H1 (cell line): ENCODE measurements around the gene CTSC. TPM values are rescaled to one million over a fixed set of nuclear protein-coding genes. Genes with fewer than 3 reads are reported as not detected.

Source experiments
- CTCF ChIA-PET: fragments of 300-600 bp; sonication (Branson Sonifier 250); formaldehyde crosslinking; loops from one replicate; lab custom pipeline; 2021; ENCODE audit not compliant: partially characterized antibody; lab: Charles Lee
- POLR2A ChIA-PET: fragments of 300-600 bp; sonication (Branson Sonifier 250); formaldehyde crosslinking; loops from one replicate; lab custom pipeline; 2021; ENCODE audit warnings: inconsistent platforms; ENCODE audit not compliant: partially characterized antibody; lab: Charles Lee
- DNase-seq, 2 experiments: peaks; one replicate each; pipeline versions ENCODE4 v3.0.0 to v3.0.0-alpha.2; 2010 to 2022; ENCODE audit warnings: low spot score in 2 of 2, low read depth in 1 of 2, mixed read lengths in 1 of 2
- FAIRE-seq: peaks from 2 replicates; lab custom pipeline; 2011; peaks lifted over from hg19 to GRCh38; lab: Jason Lieb, UNC
- H2AFZ ChIP-seq: 2 replicates; pipeline ENCODE4 v1.8.1; 2012; ENCODE audit warnings: low read length, inconsistent platforms
- H2AK5ac ChIP-seq: 2 replicates; pipeline ENCODE4 v1.6.1; 2013; ENCODE audit warnings: low read depth, low read length
- H2BK120ac ChIP-seq: replicated peaks from 2 replicates; pipeline ENCODE3; 2013; ENCODE audit warnings: low read depth, low read length, inconsistent platforms
- H2BK12ac ChIP-seq: 2 replicates; pipeline ENCODE4 v1.6.1; 2013; ENCODE audit warnings: low read depth, low read length
- H2BK15ac ChIP-seq: 2 replicates; pipeline ENCODE4 v1.6.1; 2013; ENCODE audit warnings: low read length
- H2BK20ac ChIP-seq: 2 replicates; pipeline ENCODE4 v1.6.1; 2013; ENCODE audit warnings: low read length
- H2BK5ac ChIP-seq: 2 replicates; pipeline ENCODE4 v1.6.1; 2013; ENCODE audit warnings: low read depth, low read length
- H3K14ac ChIP-seq: 2 replicates; pipeline ENCODE4 v1.6.1; 2013; ENCODE audit warnings: inconsistent platforms; ENCODE audit not compliant: insufficient read length
- H3K18ac ChIP-seq: 2 replicates; pipeline ENCODE4 v1.6.1; 2013; ENCODE audit warnings: low read length; ENCODE audit errors: extremely low read depth
- H3K23ac ChIP-seq: 2 replicates; pipeline ENCODE4 v1.6.1; 2013; ENCODE audit warnings: inconsistent platforms; ENCODE audit not compliant: insufficient read length
- H3K23me2 ChIP-seq: 2 replicates; pipeline ENCODE4 v1.6.1; 2013; ENCODE audit warnings: low read depth, low read length
- H3K27ac ChIP-seq: 2 replicates; pipeline ENCODE4 v1.6.1; 2011; ENCODE audit warnings: low read depth, low read length, inconsistent platforms
- H3K27me3 ChIP-seq, 4 experiments: replicated peaks in 1 of 4; 1 replicate in 1 of 4; 2 replicates in 3 of 4; pipeline versions ENCODE4 v1.6.1 to v1.8.1; 2011 to 2013; ENCODE audit warnings: low read length in 3 of 4, mild to moderate bottlenecking in 3 of 4, inconsistent platforms in 2 of 4, mixed read lengths in 2 of 4, moderate library complexity in 1 of 4; ENCODE audit not compliant: control insufficient read depth in 3 of 4, insufficient read depth in 3 of 4; ENCODE audit errors: extremely low read depth in 1 of 4
- H3K36me3 ChIP-seq, 4 experiments: 2 replicates each; pipeline versions ENCODE4 v1.6.1 to v1.8.1; 2011 to 2013; ENCODE audit warnings: mild to moderate bottlenecking in 4 of 4, low read length in 3 of 4, moderate library complexity in 2 of 4, control low read depth in 1 of 4, inconsistent platforms in 1 of 4; ENCODE audit not compliant: insufficient read depth in 4 of 4, control insufficient read depth in 2 of 4
- H3K4ac ChIP-seq: replicated peaks from 2 replicates; pipeline ENCODE3; 2013; ENCODE audit warnings: low read length, low read depth, mixed read lengths, inconsistent platforms; ENCODE audit not compliant: insufficient read length
- H3K4me1 ChIP-seq, 4 experiments: replicated peaks in 1 of 4; 1 replicate in 1 of 4; 2 replicates in 3 of 4; pipeline versions ENCODE4 v1.6.1 to v1.8.1; 2011 to 2013; ENCODE audit warnings: low read length in 3 of 4, inconsistent platforms in 2 of 4, mixed read lengths in 1 of 4; ENCODE audit not compliant: insufficient read depth in 4 of 4, control insufficient read depth in 3 of 4
- H3K4me2 ChIP-seq, 2 experiments: 2 replicates each; pipeline versions ENCODE4 v1.6.1 to v1.8.1; 2011 to 2013; ENCODE audit warnings: low read depth in 2 of 2, low read length in 2 of 2, control low read depth in 1 of 2, inconsistent platforms in 1 of 2, mild to moderate bottlenecking in 1 of 2; ENCODE audit not compliant: insufficient read depth in 1 of 2
- H3K4me3 ChIP-seq, 4 experiments: fragments of 200-600, 300-600 bp in 1 of 4; sonication (generic), shearing (Covaris generic), sonication (Bioruptor Twin) in 1 of 4; 2 replicates each; pipeline versions ENCODE4 v1.5.1 to v1.8.1; 2011 to 2016; ENCODE audit warnings: low read length in 4 of 4, low read depth in 3 of 4, control low read depth in 2 of 4, inconsistent platforms in 2 of 4, mild to moderate bottlenecking in 2 of 4, mixed read lengths in 1 of 4, moderate library complexity in 1 of 4; ENCODE audit not compliant: insufficient read depth in 2 of 4; ENCODE audit errors: extremely low read depth in 1 of 4
- H3K56ac ChIP-seq: replicated peaks from 2 replicates; pipeline ENCODE3; 2013; ENCODE audit warnings: low read depth, mild to moderate bottlenecking, mixed read lengths, low read length, inconsistent platforms; ENCODE audit not compliant: insufficient read length
- H3K79me1 ChIP-seq: 2 replicates; pipeline ENCODE4 v1.6.1; 2013; ENCODE audit warnings: low read depth, low read length, control low read depth
- H3K79me2 ChIP-seq, 2 experiments: 2 replicates each; pipeline versions ENCODE4 v1.6.1 to v1.8.1; 2012 to 2013; ENCODE audit warnings: low read length in 2 of 2, mild to moderate bottlenecking in 2 of 2, inconsistent platforms in 1 of 2; ENCODE audit not compliant: insufficient read depth in 2 of 2, control insufficient read depth in 1 of 2
- H3K9ac ChIP-seq, 4 experiments: replicated peaks in 1 of 4; 1 replicate in 1 of 4; 2 replicates in 3 of 4; pipeline versions ENCODE4 v1.6.1 to v1.8.1; 2011 to 2013; ENCODE audit warnings: low read depth in 3 of 4, low read length in 3 of 4, control low read depth in 2 of 4, mild to moderate bottlenecking in 2 of 4, moderate library complexity in 2 of 4, inconsistent platforms in 1 of 4; ENCODE audit errors: extremely low read depth in 1 of 4
- H3K9me3 ChIP-seq, 2 experiments: 2 replicates each; pipeline versions ENCODE4 v1.6.1 to v1.8.1; 2012 to 2013; ENCODE audit warnings: mild to moderate bottlenecking in 2 of 2, moderate library complexity in 2 of 2, control low read depth in 1 of 2, inconsistent platforms in 1 of 2, low read depth in 1 of 2, low read length in 1 of 2, mixed read lengths in 1 of 2; ENCODE audit not compliant: insufficient read depth in 2 of 2
- H4K20me1 ChIP-seq, 2 experiments: replicated peaks in 1 of 2; 2 replicates each; pipeline versions ENCODE3 to v1.8.1; 2011 to 2013; ENCODE audit warnings: inconsistent platforms in 2 of 2, low read length in 2 of 2, mild to moderate bottlenecking in 1 of 2; ENCODE audit not compliant: insufficient read depth in 2 of 2, control insufficient read depth in 1 of 2
- H4K5ac ChIP-seq: 2 replicates; pipeline ENCODE4 v1.6.1; 2013; ENCODE audit warnings: low read length, low read depth, mixed read lengths, inconsistent platforms; ENCODE audit not compliant: insufficient read length
- H4K8ac ChIP-seq: 2 replicates; pipeline ENCODE4 v1.8.0; 2013; ENCODE audit warnings: mild to moderate bottlenecking, moderate library complexity, low read length, inconsistent platforms; ENCODE audit not compliant: insufficient read depth; ENCODE audit errors: extremely low read depth
- H4K91ac ChIP-seq: replicated peaks from 2 replicates; pipeline ENCODE3; 2013; ENCODE audit warnings: low read length, mixed read lengths, inconsistent platforms; ENCODE audit not compliant: insufficient read length
- CBX8 ChIP-seq: fragments of 300-800, 300-1000 bp; sonication (generic); IDR thresholded peaks from 2 replicates; pipeline ENCODE4 v1.7.1; 2016; ENCODE audit warnings: low read depth, low read length, borderline replicate concordance
- KDM4A ChIP-seq: IDR thresholded peaks from one replicate; pipeline ENCODE4 v1.7.1; 2012; ENCODE audit warnings: low read depth, mild to moderate bottlenecking, moderate library complexity, low read length, inconsistent platforms; ENCODE audit not compliant: severe bottlenecking
- WGBS, 2 experiments: shearing (Covaris generic) in 1 of 2; methylation state at CpG; one replicate each; pipeline versions ENCODE4 v1.1.6 to v1.1.7; 2013 to 2015; ENCODE audit warnings: low lambda C conversion rate in 2 of 2, mixed read lengths in 2 of 2, inconsistent platforms in 1 of 2, low coverage in 1 of 2, missing lambda C conversion rate in 1 of 2; ENCODE audit not compliant: insufficient replicate concordance in 2 of 2, insufficient coverage in 1 of 2, insufficient read length in 1 of 2; ENCODE audit errors: extremely low coverage in 1 of 2, missing lambda C conversion rate in 1 of 2; 5-methylcytosine and 5-hydroxymethylcytosine counted together
- polyA plus RNA-seq, 7 experiments: library from polyadenylated mRNA; depleted of rRNA in 3 of 7; stranded (reverse) in 5 of 7; unstranded in 2 of 7; fragments of >200 nt in 5 of 7; fragments of 200-250 nt in 2 of 7; gene quantifications; 1 replicate in 5 of 7; 2 replicates in 1 of 7; 4 replicates in 1 of 7; pipeline versions ENCODE4 v1.2.1 to v1.2.3, GENCODE V29; 2011 to 2013; ENCODE audit warnings: missing spikeins in 2 of 7, mixed read lengths in 2 of 7
- total RNA-seq: library from RNA; stranded (reverse); fragmentation: NEBNext Ultra II Directional; extraction: Animal tissue kit (Norgen Biotek cat#: 25700); gene quantifications from 2 replicates; pipeline ENCODE4 v1.2.1, GENCODE V29; 2021

CTSC gene
- total and polyA plus RNA-seq, 2 of the 8 experiments (the other 6 are each of a cell fraction or from before 2014, with no cell fraction given) = 347 to 369 TPM

DNA sequence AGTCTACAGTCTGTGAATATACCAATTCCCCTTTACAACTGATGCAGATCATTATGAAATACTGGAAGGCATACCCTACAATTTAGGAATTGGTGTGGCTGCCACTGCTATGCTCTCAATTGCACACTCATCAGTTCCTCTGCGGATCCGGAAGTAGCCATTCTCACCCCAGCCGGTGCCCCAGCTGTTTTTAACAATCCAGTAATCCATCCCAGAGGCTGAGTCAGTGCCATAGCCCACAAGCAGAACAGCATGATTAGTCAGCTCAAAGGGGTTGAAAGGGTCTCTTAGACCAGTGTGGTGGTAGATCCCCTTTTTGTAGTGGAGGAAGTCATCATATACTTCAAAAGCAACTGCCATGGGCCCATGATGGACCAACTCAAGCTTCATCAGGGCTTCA lies 43.6 kb downstream of the CTSC start:
- Histone ChIP-seq H2BK12ac (no peak overlapping the region), H2AFZ (no peak overlapping the region), H3K23me2 (no peaks in the 10 kb centered on the region), H3K9ac (no peak overlapping the region), H2BK5ac (no peak overlapping the region), H4K8ac (no peak overlapping the region), H3K23ac (no peak overlapping the region), H3K79me2 (peaks cover 0 to 24% of the 10 kb centered on the region in 2 experiments; a peak in 2 of 4 replicates), H2AK5ac (no peak overlapping the region), H2BK20ac (no peak overlapping the region), H3K36me3 (peaks cover 15 to 85% (median 47%) of the 10 kb centered on the region in 4 experiments), H4K20me1 (peaks cover 3 to 4% of the 10 kb centered on the region in 2 experiments), H3K14ac (no peak overlapping the region), H2BK120ac (no peak overlapping the region), H3K56ac (no peak overlapping the region), H2BK15ac (no peak overlapping the region), H3K4me1 (peaks cover 0 to 4% (median 0%) of the 10 kb centered on the region in 4 experiments; a peak in 1 of 7 replicates), H3K4me2 (no peak overlapping the region), H3K27me3 (no peaks in the 10 kb centered on the region), H4K91ac (no peak overlapping the region), H4K5ac (no peak overlapping the region), H3K27ac (no peak overlapping the region), H3K79me1 (no peaks in the 10 kb centered on the region; the same call in 1 of the 2 replicates), H3K4me3 (no peak overlapping the region), H3K4ac (no peak overlapping the region), H3K18ac (no peak overlapping the region), H3K9me3 (no peaks in the 10 kb centered on the region)
- DNase-seq (no peak), FAIRE-seq (no peak)
- CTCF ChIA-PET = interaction anchor here (1.4 to 1.8 kb wide), 3 partner anchors 31 to 190 kb away, joined by 3 to 7 read pairs (median 6); partner anchors contain the start of gene CTSC
- POLR2A ChIA-PET = interaction anchor here (1.8 to 5.5 kb wide), 3 partner anchors 10 to 33 kb away, joined by 7 to 33 read pairs (median 26); no protein-coding TSS in a partner anchor
- WGBS, 2 experiments = 100% methylated on average over 3 of the region's 3 CpGs; no CpG with 5 or more reads in 1 of the 2 experiments
- TF ChIP-seq CBX8 (no peak), KDM4A (no peak)
